ENCODE data around the gene CDNF.

DNA sequence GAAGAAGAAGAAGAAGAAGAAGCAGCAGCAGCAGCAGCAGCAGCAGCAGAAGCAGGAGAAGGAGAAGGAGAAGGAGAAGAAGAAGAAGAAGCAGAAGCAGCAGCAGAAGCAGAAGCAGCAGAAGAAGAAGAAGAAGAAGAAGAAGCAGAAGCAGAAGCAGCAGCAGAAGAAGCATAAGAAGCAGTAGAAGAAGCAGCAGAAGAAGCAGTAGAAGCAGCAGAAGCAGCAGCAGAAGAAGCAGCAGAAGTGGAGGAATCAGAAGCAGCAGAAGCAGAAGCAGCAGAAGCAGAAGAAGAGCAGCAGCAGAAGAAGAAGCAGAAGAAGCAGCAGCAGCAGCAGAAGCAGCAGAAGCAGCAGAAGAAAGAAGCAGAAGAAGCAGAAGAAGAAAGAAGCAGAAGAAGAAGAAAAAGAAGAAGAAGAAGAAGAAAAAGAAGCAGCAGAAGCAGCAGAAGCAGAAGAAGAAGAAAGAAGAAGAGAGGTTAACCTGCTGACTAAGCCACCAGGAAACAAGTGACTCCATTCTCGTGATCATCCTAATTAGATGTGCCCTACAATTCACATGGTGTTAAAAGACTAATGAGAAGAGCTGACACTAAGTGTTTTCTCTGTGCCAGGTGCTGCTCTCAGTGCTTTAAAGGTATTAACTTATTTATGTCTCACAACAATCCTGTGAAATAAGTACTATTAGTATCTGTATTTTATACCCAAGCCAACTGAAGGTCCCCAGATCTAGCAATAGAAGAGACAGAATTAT, 11.6 kb downstream of the CDNF start:
- no peak for TF ChIP-seq CTCF (IDR thresholded peaks at IDR 0.05; ENCODE audit: low read length)
- no peak for TF ChIP-seq EZH2 (optimal IDR thresholded peaks at IDR 0.05; ENCODE audit: low read depth, low read length)

Measured in MM.1S (cell line).